Measurements from ENCODE around the gene SAA4. TPM values are rescaled to one million over a fixed set of nuclear protein-coding genes. Genes with fewer than 3 reads are reported as not detected.

The SAA4 gene
- total RNA-seq, 4 donors from 2014 or later: not detected

- TF ChIP-seq POLR2A (IDR thresholded peaks at IDR 0.05) (no peak), CTCF (IDR thresholded peaks at IDR 0.05) (no peak)
- H3K4me1 ChIP-seq: peaks cover 0 to 4% (median 0%) of the 10 kb centered on the region in 4 donors
- no peak overlapping the region for H3K4me3 ChIP-seq
- H3K36me3 ChIP-seq: no peaks in the 10 kb centered on the region
- no peaks in the 10 kb centered on the region for H3K9me3 ChIP-seq
- no peaks in the 10 kb centered on the region for H3K27me3 ChIP-seq
- no peak for DNase-seq
- H3K27ac ChIP-seq: no peak overlapping the region
Observed at GRCh38 chr11:18225913-18226312, 10.7 kb downstream of the SAA4 start.

GRCh38 chr11:18223591-18224387 lies 12.8 kb downstream of the SAA4 start:
- H3K27ac ChIP-seq: no peak overlapping the region
- DNase-seq: no peak
- H3K9me3 ChIP-seq: no peaks in the 10 kb centered on the region
- TF ChIP-seq POLR2A (IDR thresholded peaks at IDR 0.05): no peak
- no peak for TF ChIP-seq CTCF (IDR thresholded peaks at IDR 0.05)
- H3K36me3 ChIP-seq: no peaks in the 10 kb centered on the region
- H3K27me3 ChIP-seq: no peaks in the 10 kb centered on the region
- no peak overlapping the region for H3K4me3 ChIP-seq
- no peaks in the 10 kb centered on the region for H3K4me1 ChIP-seq

- H3K4me1 ChIP-seq: no peaks in the 10 kb centered on the region
- H3K36me3 ChIP-seq: no peaks in the 10 kb centered on the region
- H3K27me3 ChIP-seq: no peaks in the 10 kb centered on the region
- H3K9me3 ChIP-seq: no peaks in the 10 kb centered on the region
- DNase-seq: no peak
- no peak overlapping the region for H3K4me3 ChIP-seq
- no peak overlapping the region for H3K27ac ChIP-seq
- no peak for TF ChIP-seq POLR2A (IDR thresholded peaks at IDR 0.05)
- TF ChIP-seq CTCF (IDR thresholded peaks at IDR 0.05): no peak
Observed at GRCh38 chr11:18222814-18223421, 13.7 kb downstream of the SAA4 start.

- TF ChIP-seq POLR2A (IDR thresholded peaks at IDR 0.05) (no peak), CTCF (IDR thresholded peaks at IDR 0.05) (no peak)
- no peak for DNase-seq
- no peaks in the 10 kb centered on the region for H3K27me3 ChIP-seq
- no peaks in the 10 kb centered on the region for H3K36me3 ChIP-seq
- H3K4me1 ChIP-seq: no peaks in the 10 kb centered on the region
- H3K27ac ChIP-seq: no peak overlapping the region
- H3K4me3 ChIP-seq: no peak overlapping the region
- no peaks in the 10 kb centered on the region for H3K9me3 ChIP-seq
Observed at GRCh38 chr11:18221274-18221876, 15.2 kb downstream of the SAA4 start.

- Histone ChIP-seq H3K27ac (no peak overlapping the region), H3K4me1 (no peaks in the 10 kb centered on the region), H3K4me3 (no peak overlapping the region), H3K36me3 (no peaks in the 10 kb centered on the region), H3K9me3 (no peaks in the 10 kb centered on the region), H3K27me3 (no peaks in the 10 kb centered on the region)
- no peak for TF ChIP-seq CTCF (IDR thresholded peaks at IDR 0.05)
- no peak for TF ChIP-seq POLR2A (IDR thresholded peaks at IDR 0.05)
- DNase-seq: no peak
Observed at GRCh38 chr11:18209058-18209457, 27.5 kb downstream of the SAA4 start.
